DOHH2 (cell line): ENCODE measurements around the gene LMX1A.

ENCODE experiments used
- CTCF ChIP-seq: fragments of 200-600 bp; sonication (generic); IDR thresholded peaks from one replicate; pipeline ENCODE4 v1.5.1; 2014; ENCODE audit warnings: antibody characterized with exemption, mild to moderate bottlenecking, low read depth, low read length; ENCODE audit not compliant: poor library complexity, severe bottlenecking
- EZH2phosphoT487 ChIP-seq: fragments of 200-600 bp; sonication (generic); IDR thresholded peaks from 2 replicates; pipeline ENCODE4 v1.6.1; 2017; ENCODE audit warnings: borderline replicate concordance, mild to moderate bottlenecking, antibody characterized with exemption, low read length, moderate library complexity, mixed read lengths

- no peak for TF ChIP-seq CTCF
- no peak for TF ChIP-seq EZH2phosphoT487
Measured at GRCh38 chr1:165397944-165398343, 41.4 kb upstream of the LMX1A start.
